ENCODE measurements around the gene LSM7.

LSM7 gene

GRCh38 chr19:2274931-2275535 is 53.4 kb downstream of the LSM7 start:
- DNase-seq, result peak; percentile 65

GRCh38 chr19:2274185-2274711 is 54.1 kb downstream of the LSM7 start:
- DNase-seq, result no peak

GRCh38 chr19:2273356-2274184 is 54.8 kb downstream of the LSM7 start:
- DNase-seq, result peak; percentile 61
